Measurements from ENCODE around the gene NAV3.

The NAV3 gene

DNA sequence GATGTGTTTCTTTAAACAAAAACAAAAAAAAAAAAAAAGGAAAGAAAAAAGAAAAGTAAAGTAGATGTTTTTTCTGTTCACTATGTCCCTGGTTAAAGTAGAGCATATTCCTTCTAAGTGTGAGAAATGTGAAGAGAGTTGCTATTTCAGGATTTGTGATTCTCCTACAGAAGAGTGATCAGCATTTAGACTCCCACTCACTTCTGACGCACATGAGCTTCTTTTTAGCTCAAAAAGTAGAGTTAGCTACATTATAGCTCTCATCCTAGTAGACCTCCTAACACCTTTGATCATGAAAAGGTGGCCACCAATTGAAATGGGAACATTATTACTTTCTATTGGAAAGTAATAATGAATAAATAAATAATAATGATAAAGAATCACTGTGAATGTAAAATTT lies 368.2 kb downstream of the NAV3 start:
- TF ChIP-seq, protein P1, sequence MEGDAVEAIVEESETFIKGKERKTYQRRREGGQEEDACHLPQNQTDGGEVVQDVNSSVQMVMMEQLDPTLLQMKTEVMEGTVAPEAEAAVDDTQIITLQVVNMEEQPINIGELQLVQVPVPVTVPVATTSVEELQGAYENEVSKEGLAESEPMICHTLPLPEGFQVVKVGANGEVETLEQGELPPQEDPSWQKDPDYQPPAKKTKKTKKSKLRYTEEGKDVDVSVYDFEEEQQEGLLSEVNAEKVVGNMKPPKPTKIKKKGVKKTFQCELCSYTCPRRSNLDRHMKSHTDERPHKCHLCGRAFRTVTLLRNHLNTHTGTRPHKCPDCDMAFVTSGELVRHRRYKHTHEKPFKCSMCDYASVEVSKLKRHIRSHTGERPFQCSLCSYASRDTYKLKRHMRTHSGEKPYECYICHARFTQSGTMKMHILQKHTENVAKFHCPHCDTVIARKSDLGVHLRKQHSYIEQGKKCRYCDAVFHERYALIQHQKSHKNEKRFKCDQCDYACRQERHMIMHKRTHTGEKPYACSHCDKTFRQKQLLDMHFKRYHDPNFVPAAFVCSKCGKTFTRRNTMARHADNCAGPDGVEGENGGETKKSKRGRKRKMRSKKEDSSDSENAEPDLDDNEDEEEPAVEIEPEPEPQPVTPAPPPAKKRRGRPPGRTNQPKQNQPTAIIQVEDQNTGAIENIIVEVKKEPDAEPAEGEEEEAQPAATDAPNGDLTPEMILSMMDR (IDR thresholded peaks at IDR 0.05) = no peak

DNA sequence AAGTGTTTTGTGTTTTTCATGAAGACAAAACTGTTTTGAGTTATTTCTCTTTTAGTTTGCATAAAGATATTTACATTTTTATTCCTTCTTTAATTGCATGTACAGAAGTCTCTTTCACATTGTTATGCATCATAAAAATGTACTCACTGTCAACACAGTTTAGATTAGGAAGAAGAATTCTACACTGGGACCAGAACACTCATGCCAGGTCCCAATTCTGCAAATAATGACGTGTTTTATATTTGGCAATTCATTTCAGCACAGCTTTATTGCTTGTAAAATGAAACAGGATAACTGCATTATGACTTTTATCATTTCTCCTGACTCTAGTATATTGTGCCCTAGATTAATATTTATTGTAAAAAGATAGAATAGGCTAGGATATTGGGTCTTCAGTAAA lies 369.2 kb downstream of the NAV3 start:
- TF ChIP-seq, protein P1 (IDR thresholded peaks at IDR 0.05) = no peak

DNA sequence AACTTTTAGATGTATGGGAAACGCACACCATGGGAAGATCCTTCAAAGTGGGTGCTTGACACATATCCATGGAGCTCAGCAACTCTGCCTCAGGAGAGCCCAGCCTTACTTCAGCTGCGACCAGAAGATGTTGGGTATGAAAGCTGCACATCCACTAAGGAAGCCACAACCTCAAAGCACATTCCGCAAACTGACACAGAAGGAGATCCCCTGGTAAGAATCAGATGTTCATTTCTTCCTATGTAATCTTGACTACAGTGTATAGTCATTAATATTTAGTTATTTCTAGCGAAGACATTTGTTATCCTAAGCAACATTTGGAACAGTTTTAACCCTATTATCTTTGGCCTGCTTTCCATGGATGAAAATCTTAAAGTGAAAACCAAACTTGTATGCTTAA lies 374.2 kb downstream of the NAV3 start:
- TF ChIP-seq, protein P1 (IDR thresholded peaks at IDR 0.05) = no peak

DNA sequence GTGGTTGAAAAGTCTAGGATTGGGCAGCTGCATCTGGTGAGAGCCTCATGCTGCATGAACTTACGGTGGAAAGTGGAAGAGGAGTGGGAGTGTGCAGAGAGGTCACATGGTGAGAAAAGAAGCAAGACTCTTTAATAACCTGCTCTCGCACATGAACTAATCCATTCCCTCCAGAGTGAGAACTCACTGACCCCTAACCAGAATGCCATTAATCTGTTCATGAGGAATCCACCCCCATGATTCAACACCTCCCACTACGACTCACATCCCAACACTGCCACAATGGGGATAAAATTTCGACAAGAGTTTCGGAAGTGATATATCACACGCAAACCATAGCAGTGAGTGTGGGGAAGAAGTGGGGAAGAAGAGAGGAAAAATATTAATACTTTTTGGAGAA lies 377.4 kb downstream of the NAV3 start:
- TF ChIP-seq, protein P1 (IDR thresholded peaks at IDR 0.05) = no peak

DNA sequence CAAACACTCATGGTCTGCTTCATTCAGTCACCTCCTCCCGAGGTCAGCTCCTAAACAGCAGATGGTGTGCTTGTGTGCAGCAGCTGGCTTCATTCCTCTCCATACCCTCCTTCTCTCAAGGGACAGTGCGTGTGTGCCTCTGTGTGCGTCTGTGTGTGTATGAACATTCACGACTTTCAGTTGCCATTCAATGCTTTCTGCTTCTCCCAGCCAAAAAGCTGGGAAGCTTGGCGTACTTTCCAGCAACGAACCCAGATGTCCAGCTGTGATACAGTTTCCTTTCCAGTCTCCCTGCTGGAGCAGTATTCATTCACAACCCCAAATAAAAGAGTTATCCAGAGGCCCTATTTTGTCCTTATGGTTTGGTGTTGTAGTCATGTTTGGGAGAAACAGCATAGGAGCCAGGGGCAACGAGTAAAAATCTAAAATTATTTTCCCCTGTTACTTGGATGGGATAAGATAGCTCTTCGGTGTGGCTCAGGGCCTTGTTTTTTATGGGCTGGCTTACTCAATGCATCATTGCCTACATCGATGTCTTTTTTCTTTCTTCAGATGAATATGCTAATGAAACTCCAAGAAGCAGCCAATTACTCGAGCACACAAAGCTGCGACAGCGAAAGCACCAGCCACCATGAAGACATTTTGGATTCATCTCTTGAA lies 379.3 kb downstream of the NAV3 start:
- TF ChIP-seq, protein P1 (IDR thresholded peaks at IDR 0.05) = no peak

DNA sequence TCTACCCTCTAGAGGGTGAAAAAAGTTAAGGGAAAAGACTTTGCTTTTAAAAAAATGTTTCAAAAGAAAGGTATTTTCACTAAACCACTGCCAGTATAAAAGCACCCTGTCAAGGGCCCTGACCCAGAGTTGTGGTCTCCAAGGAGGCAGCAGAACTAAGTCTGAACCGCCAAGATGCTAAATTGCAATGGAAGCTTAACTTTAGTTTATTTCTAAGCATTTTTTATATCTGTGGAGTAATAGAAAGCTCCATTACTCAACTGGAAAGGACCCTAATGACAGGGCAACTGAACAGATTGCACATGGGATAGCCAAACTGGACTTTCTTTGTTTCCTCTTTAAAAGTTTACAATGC lies 379.8 kb downstream of the NAV3 start:
- TF ChIP-seq, protein P1 (IDR thresholded peaks at IDR 0.05) = no peak

DNA sequence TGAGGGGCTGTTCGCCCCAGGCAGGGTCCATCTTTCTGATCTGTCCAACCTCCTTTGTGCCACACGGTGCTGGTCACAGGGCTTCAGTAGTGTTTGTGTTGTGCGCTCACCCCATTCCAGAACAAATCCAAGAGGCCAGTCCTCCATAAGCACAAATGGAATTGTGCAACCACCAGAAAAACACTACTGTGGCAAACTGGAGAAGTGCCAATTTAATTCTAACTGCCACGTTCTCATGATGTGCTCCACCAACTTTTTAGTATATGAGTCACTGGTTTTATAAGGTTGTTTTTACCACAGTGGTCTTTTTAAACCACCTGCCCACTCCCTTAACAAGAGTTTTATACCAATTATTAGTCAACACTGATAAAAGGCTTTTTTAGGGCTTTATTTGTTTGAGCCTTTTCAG lies 380.2 kb downstream of the NAV3 start:
- TF ChIP-seq, protein P1 (IDR thresholded peaks at IDR 0.05) = no peak

DNA sequence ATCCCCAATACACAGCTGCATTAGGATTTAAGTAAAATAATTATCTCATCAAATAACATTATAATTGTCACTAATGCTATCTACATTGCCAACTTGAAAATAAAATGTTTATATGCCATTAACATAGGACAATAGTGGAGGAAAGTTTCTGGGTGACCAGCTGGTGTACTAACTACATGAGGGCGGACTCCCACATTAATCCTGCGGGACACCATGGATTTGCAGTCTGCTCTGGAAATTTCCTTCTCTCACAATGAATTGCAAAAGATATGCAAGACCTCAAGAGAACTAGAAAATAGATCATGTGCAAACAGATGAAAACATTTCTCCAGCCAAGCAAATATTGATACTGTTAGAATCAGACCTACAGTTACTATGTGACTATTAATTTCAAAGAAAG lies 390.1 kb downstream of the NAV3 start:
- TF ChIP-seq, protein P1 (IDR thresholded peaks at IDR 0.05) = no peak
